Common myeloid progenitor, CD34-positive (primary cell): Measurements from ENCODE around the gene TECTA.
"Not testable (repeated sequence)": the region's sequence is repeated elsewhere in the genome, so short reads cannot be mapped to it uniquely, and the experiment has no call there.

Experiments
- CTCF ChIA-PET: fragments of 350-600 bp; sonication (Branson Sonifier 250); formaldehyde crosslinking; loops from one replicate; lab custom pipeline; 2021; ENCODE audit warnings: antibody characterized with exemption; lab: Charles Lee
- POLR2A ChIA-PET: fragments of 350-600 bp; sonication (Branson Sonifier 250); formaldehyde crosslinking; loops from one replicate; lab custom pipeline; 2021; ENCODE audit warnings: antibody characterized with exemption; lab: Charles Lee
- DNase-seq, 3 donors: peaks; one replicate each; pipeline versions ENCODE4 v3.0.0 to v3.0.0-alpha.2; 2013
- H3K27ac ChIP-seq, 2 experiments: 1 replicate in 1 of 2; 2 replicates in 1 of 2; pipeline ENCODE4 v1.7.0; 2013; ENCODE audit warnings: inconsistent platforms in 2 of 2, low read length in 2 of 2, mild to moderate bottlenecking in 2 of 2, low read depth in 1 of 2, moderate library complexity in 1 of 2; ENCODE audit not compliant: severe bottlenecking in 2 of 2, insufficient read depth in 1 of 2, poor library complexity in 1 of 2
- H3K27me3 ChIP-seq, 5 experiments: replicated peaks in 2 of 5; 1 replicate in 3 of 5; 2 replicates in 2 of 5; pipeline versions ENCODE4 v1.6.1 to v1.7.0; 2013; ENCODE audit warnings: low read length in 4 of 5, mild to moderate bottlenecking in 2 of 5, moderate library complexity in 2 of 5, inconsistent platforms in 1 of 5; ENCODE audit not compliant: insufficient read depth in 5 of 5, control insufficient read depth in 4 of 5
- H3K36me3 ChIP-seq, 4 experiments: 1 replicate in 2 of 4; 2 replicates in 2 of 4; pipeline versions ENCODE4 v1.6.1 to v1.7.0; 2013; ENCODE audit warnings: low read length in 3 of 4, control low read depth in 1 of 4, mild to moderate bottlenecking in 1 of 4; ENCODE audit not compliant: control insufficient read depth in 4 of 4, insufficient read depth in 4 of 4
- H3K4me1 ChIP-seq, 4 experiments: 1 replicate in 3 of 4; 2 replicates in 1 of 4; pipeline versions ENCODE4 v1.6.1 to v1.7.1; 2013; ENCODE audit warnings: low read length in 3 of 4, mild to moderate bottlenecking in 3 of 4, control low read depth in 1 of 4, inconsistent platforms in 1 of 4, moderate library complexity in 1 of 4; ENCODE audit not compliant: control insufficient read depth in 4 of 4, insufficient read depth in 4 of 4; ENCODE audit errors: control extremely low read depth in 1 of 4
- H3K4me3 ChIP-seq, 7 experiments: 1 replicate in 4 of 7; 2 replicates in 3 of 7; pipeline versions ENCODE4 v1.5.1 to v1.7.0; 2013; ENCODE audit warnings: mild to moderate bottlenecking in 7 of 7, low read length in 6 of 7, moderate library complexity in 6 of 7, inconsistent platforms in 2 of 7, low read depth in 2 of 7, control low read depth in 1 of 7; ENCODE audit not compliant: insufficient read depth in 4 of 7, control insufficient read depth in 1 of 7; ENCODE audit errors: extremely low read depth in 1 of 7
- H3K9me3 ChIP-seq, 5 experiments: 1 replicate in 4 of 5; 2 replicates in 1 of 5; pipeline versions ENCODE4 v1.6.1 to v1.7.1; 2013; ENCODE audit warnings: low read length in 4 of 5, mild to moderate bottlenecking in 2 of 5, inconsistent platforms in 1 of 5, low read depth in 1 of 5, moderate library complexity in 1 of 5; ENCODE audit not compliant: control insufficient read depth in 4 of 5, insufficient read depth in 2 of 5; ENCODE audit errors: control extremely low read depth in 1 of 5
- WGBS: methylation state at CpG from one replicate; pipeline ENCODE4 v1.1.5; 2013; ENCODE audit not compliant: insufficient coverage; 5-methylcytosine and 5-hydroxymethylcytosine counted together

Gene TECTA

GRCh38 chr11:121235057-121235456, 134.0 kb downstream of the TECTA start:
- no peaks in the 10 kb centered on the region for H3K36me3 ChIP-seq
- 86% methylated on average over 1 of the region's 3 CpGs for WGBS
- peaks cover 0 to 3% (median 0%) of the 10 kb centered on the region in 5 experiments for H3K27me3 ChIP-seq
- no peak overlapping the region for H3K27ac ChIP-seq
- ChIA-PET POLR2A (no interaction called here), CTCF (no interaction called here)
- H3K4me3 ChIP-seq = no peak overlapping the region
- no peaks in the 10 kb centered on the region for H3K4me1 ChIP-seq
- no peaks in the 10 kb centered on the region for H3K9me3 ChIP-seq
- no peak for DNase-seq

GRCh38 chr11:121236115-121237001, 135.3 kb downstream of the TECTA start:
- Histone ChIP-seq H3K4me3 (no peak overlapping the region), H3K27ac (no peak overlapping the region), H3K27me3 (peaks cover 0 to 3% (median 0%) of the 10 kb centered on the region in 5 experiments), H3K4me1 (no peaks in the 10 kb centered on the region), H3K36me3 (no peaks in the 10 kb centered on the region), H3K9me3 (no peaks in the 10 kb centered on the region)
- DNase-seq = no peak
- POLR2A ChIA-PET = interaction anchor here (0.6 kb wide), 1 partner anchor 381 kb away, joined by 3 read pairs; no protein-coding TSS in a partner anchor
- CTCF ChIA-PET = interaction anchor here (0.7 kb wide), 1 partner anchor 11 kb away, joined by 3 read pairs; no protein-coding TSS in a partner anchor
- WGBS = 91% methylated on average over 14 of the region's 15 CpGs

GRCh38 chr11:121237247-121237646, 136.2 kb downstream of the TECTA start:
- H3K4me1 ChIP-seq, H3K27me3 ChIP-seq, POLR2A ChIA-PET, DNase-seq, H3K27ac ChIP-seq, H3K36me3 ChIP-seq, H3K4me3 ChIP-seq, CTCF ChIA-PET, H3K9me3 ChIP-seq: not testable (repeated sequence)
- 100% methylated on average over 5 of the region's 6 CpGs for WGBS

GRCh38 chr11:121237686-121238658, 136.9 kb downstream of the TECTA start:
- ChIA-PET CTCF (no interaction called here), POLR2A (no interaction called here)
- DNase-seq = no peak
- no peaks in the 10 kb centered on the region for H3K27me3 ChIP-seq
- no peak overlapping the region for H3K4me3 ChIP-seq
- no peaks in the 10 kb centered on the region for H3K4me1 ChIP-seq
- H3K9me3 ChIP-seq = no peaks in the 10 kb centered on the region
- 89% methylated on average over 12 of the region's 12 CpGs for WGBS
- no peak overlapping the region for H3K27ac ChIP-seq
- no peaks in the 10 kb centered on the region for H3K36me3 ChIP-seq

- no peak overlapping the region for H3K4me3 ChIP-seq
- no peaks in the 10 kb centered on the region for H3K9me3 ChIP-seq
- ChIA-PET POLR2A (no interaction called here), CTCF (no interaction called here)
- no peak for DNase-seq
- no peaks in the 10 kb centered on the region for H3K36me3 ChIP-seq
- no peaks in the 10 kb centered on the region for H3K4me1 ChIP-seq
- H3K27me3 ChIP-seq = no peaks in the 10 kb centered on the region
- no peak overlapping the region for H3K27ac ChIP-seq
Measured at GRCh38 chr11:121238956-121239355, 137.9 kb downstream of the TECTA start.

- DNase-seq, H3K4me3 ChIP-seq, H3K4me1 ChIP-seq, H3K36me3 ChIP-seq, H3K27me3 ChIP-seq, H3K9me3 ChIP-seq, H3K27ac ChIP-seq: not testable (repeated sequence)
- WGBS = 88% methylated on average over 4 of the region's 5 CpGs
- ChIA-PET POLR2A (interaction anchor here (0.7 kb wide), 1 partner anchor 9 kb away, joined by 5 read pairs; no protein-coding TSS in a partner anchor), CTCF (interaction anchor here (1.2 kb wide), 1 partner anchor 10 kb away, joined by 3 read pairs; no protein-coding TSS in a partner anchor)
Measured at GRCh38 chr11:121240001-121240400, 139.0 kb downstream of the TECTA start.
